CD4-positive, CD25-positive, alpha-beta regulatory T cell (primary cell): ENCODE measurements around the gene ZXDC. TPM values are rescaled to one million over a fixed set of nuclear protein-coding genes. Genes with fewer than 3 reads are reported as not detected.

Source experiments
- ATAC-seq, 2 donors: fragments of 150-1000 bp; cut with Tn5 transposase; one replicate each; pipeline ENCODE4 v1.10.0; 2021; ENCODE audit warnings: low read depth in 2 of 2, moderate number of reproducible peaks in 2 of 2, moderate library complexity in 1 of 2
- DNase-seq, 3 donors: peaks; one replicate each; pipeline versions ENCODE4 v3.0.0 to v3.0.0-alpha.2; 2012 to 2022; ENCODE audit warnings: mixed read lengths in 1 of 3
- H3K27ac ChIP-seq: one replicate; pipeline ENCODE4 v1.7.0; 2013; ENCODE audit warnings: mild to moderate bottlenecking, low read length; ENCODE audit not compliant: insufficient read depth, poor library complexity, severe bottlenecking
- H3K27me3 ChIP-seq: one replicate; pipeline ENCODE4 v1.7.0; 2013; ENCODE audit warnings: low read length; ENCODE audit not compliant: control insufficient read depth, insufficient read depth
- H3K36me3 ChIP-seq: one replicate; pipeline ENCODE4 v1.7.0; 2013; ENCODE audit warnings: mild to moderate bottlenecking, low read length, moderate library complexity; ENCODE audit not compliant: control insufficient read depth, insufficient read depth
- H3K4me1 ChIP-seq: 2 replicates; pipeline ENCODE4 v1.7.0; 2013; ENCODE audit warnings: mild to moderate bottlenecking, low read length; ENCODE audit not compliant: insufficient read depth, control insufficient read depth, poor library complexity, severe bottlenecking
- H3K4me3 ChIP-seq: one replicate; pipeline ENCODE4 v1.7.0; 2013; ENCODE audit warnings: low read depth, mild to moderate bottlenecking, low read length, moderate library complexity
- H3K9me3 ChIP-seq, 2 experiments: 1 replicate in 1 of 2; 2 replicates in 1 of 2; pipeline ENCODE4 v1.7.0; 2013; ENCODE audit warnings: low read length in 2 of 2, mild to moderate bottlenecking in 1 of 2, moderate library complexity in 1 of 2; ENCODE audit not compliant: control insufficient read depth in 2 of 2
- H3K27ac Mint-ChIP-seq, 3 donors: one replicate each; pipeline ENCODE4 v1.8.0; 2020 to 2022; ENCODE audit warnings: mild to moderate bottlenecking in 3 of 3, mixed read lengths in 3 of 3, moderate library complexity in 2 of 3
- H3K27me3 Mint-ChIP-seq: one replicate; pipeline ENCODE4 v1.8.0; 2022; ENCODE audit warnings: mild to moderate bottlenecking, mixed read lengths
- H3K36me3 Mint-ChIP-seq: one replicate; pipeline ENCODE4 v1.8.0; 2020; ENCODE audit warnings: mixed read lengths
- H3K4me1 Mint-ChIP-seq, 4 donors: one replicate each; pipeline ENCODE4 v1.8.0; 2020 to 2022; ENCODE audit warnings: mixed read lengths in 4 of 4, mild to moderate bottlenecking in 1 of 4
- H3K4me3 Mint-ChIP-seq, 4 donors: one replicate each; pipeline ENCODE4 v1.8.0; 2020 to 2022; ENCODE audit warnings: mild to moderate bottlenecking in 4 of 4, mixed read lengths in 4 of 4, moderate library complexity in 3 of 4
- H3K9me3 Mint-ChIP-seq, 7 donors: one replicate each; pipeline ENCODE4 v1.8.0; 2020 to 2022; ENCODE audit warnings: mixed read lengths in 7 of 7, mild to moderate bottlenecking in 3 of 7, moderate library complexity in 2 of 7
- polyA plus RNA-seq, 4 donors: library from polyadenylated mRNA; unstranded; fragments of 300-500 nt; fragmentation: Illumina TruSeq; gene quantifications; one replicate each; pipeline ENCODE4 v1.2.3, GENCODE V29; 2021
- total RNA-seq: library from RNA; stranded (reverse); gene quantifications from one replicate; pipeline ENCODE4 v1.2.3, GENCODE V29; 2022

Gene ZXDC
- total and polyA plus RNA-seq, 5 donors from 2014 or later: 11.4 to 59.8 (median 12.4) TPM

DNA sequence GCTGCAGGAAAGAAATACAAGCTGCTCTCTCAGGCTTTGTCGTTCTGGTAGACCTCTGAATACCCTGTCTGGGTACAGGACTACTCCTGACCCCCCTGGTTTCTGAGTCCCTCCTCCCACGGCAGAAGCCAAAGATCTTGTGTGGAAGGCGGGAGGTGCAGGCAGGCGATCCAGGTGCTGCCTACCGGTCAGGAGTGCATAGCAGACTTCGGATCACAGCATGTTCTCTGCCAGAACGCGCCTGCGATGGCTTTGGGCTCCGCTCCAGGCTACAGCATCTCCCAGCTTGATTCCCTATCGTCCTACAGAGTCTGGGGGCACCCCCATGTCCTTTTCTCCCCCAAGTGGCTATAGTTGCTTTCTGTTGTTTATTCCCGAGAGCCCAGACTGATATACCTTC is 83.4 kb downstream of the ZXDC start:
- ATAC-seq (no peak), DNase-seq (no peak)
- Histone ChIP-seq H3K4me1 (no peaks in the 10 kb centered on the region), H3K27ac (no peak overlapping the region), H3K9me3 (no peaks in the 10 kb centered on the region), H3K36me3 (no peaks in the 10 kb centered on the region), H3K4me3 (no peak overlapping the region), H3K27me3 (peaks cover 4% of the 10 kb centered on the region)
- H3K4me1 Mint-ChIP-seq: peaks cover 0 to 7% (median 2%) of the 10 kb centered on the region in 4 donors
- H3K36me3 Mint-ChIP-seq: no peaks in the 10 kb centered on the region
- no peak overlapping the region for H3K27ac Mint-ChIP-seq
- H3K9me3 Mint-ChIP-seq: peaks cover 0 to 3% (median 0%) of the 10 kb centered on the region in 7 donors
- no peak overlapping the region for H3K4me3 Mint-ChIP-seq
- peaks cover 36% of the 10 kb centered on the region for H3K27me3 Mint-ChIP-seq

DNA sequence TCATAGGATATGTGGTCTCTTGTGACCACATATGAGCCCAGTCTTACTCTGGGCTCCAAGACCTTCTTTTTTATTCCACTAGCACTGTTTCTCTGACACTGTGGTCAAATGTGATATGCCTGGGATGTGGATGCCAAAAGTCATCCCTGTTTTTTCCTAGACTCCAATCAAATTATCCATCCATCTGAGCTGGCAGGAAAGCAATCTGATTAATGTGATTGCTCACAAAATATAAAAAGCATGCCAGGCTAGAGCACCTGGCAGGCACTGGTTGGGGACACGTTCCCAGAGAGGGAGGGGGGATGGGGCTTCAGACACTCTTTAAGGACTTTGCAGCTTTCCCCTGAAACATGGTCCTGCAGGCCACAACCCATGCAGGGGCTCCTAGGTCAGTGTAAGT is 84.1 kb downstream of the ZXDC start:
- Histone ChIP-seq H3K36me3 (no peaks in the 10 kb centered on the region), H3K27me3 (peaks cover 4% of the 10 kb centered on the region), H3K27ac (no peak overlapping the region), H3K4me1 (no peaks in the 10 kb centered on the region), H3K9me3 (no peaks in the 10 kb centered on the region), H3K4me3 (no peak overlapping the region)
- H3K27ac Mint-ChIP-seq: no peak overlapping the region
- DNase-seq (no peak), ATAC-seq (no peak)
- H3K27me3 Mint-ChIP-seq: peaks cover 31% of the 10 kb centered on the region
- peaks cover 0 to 7% (median 2%) of the 10 kb centered on the region in 4 donors for H3K4me1 Mint-ChIP-seq
- H3K36me3 Mint-ChIP-seq: no peaks in the 10 kb centered on the region
- H3K9me3 Mint-ChIP-seq: peaks cover 0 to 3% (median 0%) of the 10 kb centered on the region in 7 donors
- H3K4me3 Mint-ChIP-seq: no peak overlapping the region

DNA sequence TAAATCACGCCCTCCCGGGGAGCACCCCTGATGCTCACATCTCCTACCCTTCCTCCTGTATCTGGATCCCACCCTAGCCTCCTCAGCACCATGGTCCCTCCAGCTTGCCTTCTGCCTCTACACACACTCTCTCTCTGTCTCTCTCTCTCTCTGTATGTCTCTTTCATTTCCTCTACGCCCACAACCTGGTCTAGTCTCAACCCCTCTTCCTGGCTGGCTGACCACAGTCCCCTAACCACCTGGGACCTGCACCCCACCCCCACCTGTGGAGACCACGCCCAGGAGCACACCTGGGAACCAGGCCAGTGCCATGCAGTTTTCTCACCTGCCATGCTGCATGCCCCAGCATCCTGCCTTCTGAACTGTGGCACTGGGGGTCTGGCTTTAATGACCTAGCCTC is 84.9 kb downstream of the ZXDC start:
- Histone ChIP-seq H3K4me1 (no peaks in the 10 kb centered on the region), H3K27ac (no peak overlapping the region), H3K4me3 (no peak overlapping the region), H3K27me3 (peaks cover 4% of the 10 kb centered on the region), H3K9me3 (no peaks in the 10 kb centered on the region), H3K36me3 (no peaks in the 10 kb centered on the region)
- Mint-ChIP-seq H3K4me1 (peaks cover 0 to 7% (median 2%) of the 10 kb centered on the region in 4 donors), H3K4me3 (no peak overlapping the region), H3K27me3 (peaks cover 31% of the 10 kb centered on the region), H3K9me3 (peaks cover 0 to 5% (median 0%) of the 10 kb centered on the region in 7 donors), H3K27ac (no peak overlapping the region), H3K36me3 (no peaks in the 10 kb centered on the region)
- no peak for DNase-seq
- no peak for ATAC-seq

DNA sequence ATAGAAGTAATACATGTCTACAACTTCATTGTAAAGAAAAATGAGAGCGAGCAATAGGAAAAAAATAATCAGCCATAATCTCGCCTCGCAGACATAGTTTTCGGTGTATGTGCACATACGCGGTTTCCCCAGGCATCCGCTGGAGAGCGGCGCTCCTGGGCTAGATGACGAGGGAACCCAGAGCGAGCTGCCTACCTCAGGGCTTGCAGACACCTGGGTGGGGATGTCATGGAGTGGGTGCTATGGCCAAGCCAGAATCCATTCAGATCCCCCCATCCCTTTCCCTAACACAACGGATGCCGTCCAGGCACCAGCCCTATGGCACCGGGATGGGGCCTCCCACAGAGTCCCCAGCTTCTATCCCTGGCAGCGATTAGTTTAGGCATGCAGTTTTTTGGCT is 85.5 kb downstream of the ZXDC start:
- no peaks in the 10 kb centered on the region for H3K9me3 ChIP-seq
- H3K27ac Mint-ChIP-seq: no peak overlapping the region
- no peaks in the 10 kb centered on the region for H3K36me3 Mint-ChIP-seq
- no peaks in the 10 kb centered on the region for H3K36me3 ChIP-seq
- no peak overlapping the region for H3K4me3 ChIP-seq
- no peak overlapping the region for H3K4me3 Mint-ChIP-seq
- DNase-seq (no peak), ATAC-seq (no peak)
- peaks cover 4% of the 10 kb centered on the region for H3K27me3 ChIP-seq
- peaks cover 31% of the 10 kb centered on the region for H3K27me3 Mint-ChIP-seq
- peaks cover 0 to 7% (median 2%) of the 10 kb centered on the region in 4 donors for H3K4me1 Mint-ChIP-seq
- H3K9me3 Mint-ChIP-seq: peaks cover 0 to 5% (median 0%) of the 10 kb centered on the region in 7 donors
- no peak overlapping the region for H3K27ac ChIP-seq
- no peaks in the 10 kb centered on the region for H3K4me1 ChIP-seq

DNA sequence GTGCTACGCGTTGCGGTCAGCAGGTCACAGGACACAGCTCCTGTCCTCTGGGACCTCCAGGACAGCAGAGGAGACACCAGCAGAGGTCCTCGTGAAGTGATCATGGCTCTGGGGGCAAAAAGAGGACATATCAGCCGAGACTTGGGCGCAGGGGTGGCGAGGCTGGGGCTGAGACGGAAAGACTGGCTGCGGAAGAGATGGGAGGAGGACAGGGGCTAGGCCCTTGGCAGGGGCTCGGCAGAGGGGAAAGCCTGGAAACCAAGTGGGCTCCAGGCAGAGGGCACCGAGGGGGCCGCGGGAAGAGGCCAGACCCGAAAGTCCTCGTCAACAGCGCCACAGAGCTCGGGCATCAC is 85.9 kb downstream of the ZXDC start:
- no peak overlapping the region for H3K27ac Mint-ChIP-seq
- no peak overlapping the region for H3K27ac ChIP-seq
- H3K36me3 Mint-ChIP-seq: no peaks in the 10 kb centered on the region
- DNase-seq: no peak
- H3K36me3 ChIP-seq: no peaks in the 10 kb centered on the region
- peaks cover 4% of the 10 kb centered on the region for H3K27me3 ChIP-seq
- no peak for ATAC-seq
- H3K4me1 Mint-ChIP-seq: peaks cover 0 to 7% (median 2%) of the 10 kb centered on the region in 4 donors
- H3K4me3 ChIP-seq: no peak overlapping the region
- no peak overlapping the region for H3K4me3 Mint-ChIP-seq
- H3K9me3 ChIP-seq: no peaks in the 10 kb centered on the region
- H3K9me3 Mint-ChIP-seq: peaks cover 0 to 5% (median 0%) of the 10 kb centered on the region in 7 donors
- peaks cover 31% of the 10 kb centered on the region for H3K27me3 Mint-ChIP-seq
- no peaks in the 10 kb centered on the region for H3K4me1 ChIP-seq

DNA sequence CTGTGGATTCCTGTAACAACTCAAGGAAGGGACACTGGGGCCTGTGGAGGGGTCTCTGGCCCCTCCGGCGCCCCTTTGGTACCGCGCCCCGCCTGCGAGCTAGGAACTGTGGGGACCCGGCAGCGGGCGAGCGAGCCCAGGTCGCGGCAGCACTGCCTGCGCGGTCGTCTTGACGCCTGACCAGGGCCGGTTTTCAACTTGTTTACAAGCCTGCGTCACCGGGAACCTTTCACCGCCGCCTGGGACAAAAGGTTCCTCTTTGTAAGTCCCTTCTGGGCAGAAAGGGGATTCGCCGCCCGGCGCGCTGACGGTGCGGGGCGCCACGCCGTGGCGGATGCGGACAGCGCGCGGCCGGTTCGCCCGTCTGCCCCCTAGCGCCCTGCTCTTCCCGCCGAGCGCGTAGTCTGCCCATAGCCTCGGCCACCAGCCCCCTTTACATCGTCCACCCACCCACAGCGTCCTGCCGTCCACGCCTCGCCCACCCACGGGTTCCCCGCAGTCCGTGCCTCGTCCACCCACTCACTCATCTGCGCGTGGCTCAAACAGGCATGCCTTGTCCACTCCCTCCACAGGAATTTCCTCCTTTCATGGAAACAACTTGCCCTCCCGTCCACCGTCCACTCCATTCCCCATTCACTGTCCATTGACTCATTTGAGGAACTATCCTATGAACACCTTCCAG is 86.4 kb downstream of the ZXDC start:
- Mint-ChIP-seq H3K4me3 (no peak overlapping the region), H3K27me3 (peaks cover 32% of the 10 kb centered on the region), H3K27ac (no peak overlapping the region), H3K4me1 (peaks cover 0 to 7% (median 2%) of the 10 kb centered on the region in 4 donors), H3K36me3 (no peaks in the 10 kb centered on the region), H3K9me3 (peaks cover 0 to 5% (median 0%) of the 10 kb centered on the region in 7 donors)
- Histone ChIP-seq H3K4me3 (no peak overlapping the region), H3K36me3 (no peaks in the 10 kb centered on the region), H3K27ac (no peak overlapping the region), H3K27me3 (peaks cover 4% of the 10 kb centered on the region), H3K9me3 (no peaks in the 10 kb centered on the region), H3K4me1 (no peaks in the 10 kb centered on the region)
- ATAC-seq: no peak
- DNase-seq: peak in 2 of 3 donors; percentile 16 to 40

Other genes starting within 250 kb of the ZXDC start
- not detected for gene KLF15, start 118.5 kb downstream of the ZXDC start, total RNA-seq
- gene KLF15, start 118.5 kb downstream of the ZXDC start, polyA plus RNA-seq: not detected
- gene CFAP100, start 81.0 kb downstream of the ZXDC start, total RNA-seq: not detected
- not detected for gene CFAP100, start 81.0 kb downstream of the ZXDC start, polyA plus RNA-seq
- not detected for gene UROC1, start 41.9 kb upstream of the ZXDC start, total RNA-seq
- gene UROC1, start 41.9 kb upstream of the ZXDC start, polyA plus RNA-seq: not detected
- gene CHST13, start 48.3 kb upstream of the ZXDC start, total RNA-seq: not detected
- not detected for gene CHST13, start 48.3 kb upstream of the ZXDC start, polyA plus RNA-seq
- gene C3orf22, start 83.0 kb upstream of the ZXDC start, total RNA-seq: not detected
- gene C3orf22, start 83.0 kb upstream of the ZXDC start, polyA plus RNA-seq: not detected
- gene TXNRD3, start 179.2 kb upstream of the ZXDC start, total RNA-seq: 0.47 TPM
- under 1 TPM; 0.22 to 0.81 (median 0.66) TPM for gene TXNRD3, start 179.2 kb upstream of the ZXDC start, polyA plus RNA-seq
- 6.6 TPM for gene CHCHD6, start 228.3 kb upstream of the ZXDC start, total RNA-seq
- 10 to 100 TPM in 1 of 4 donors, 1 to 10 TPM in 3; 5.6 to 10.5 (median 8.7) TPM for gene CHCHD6, start 228.3 kb upstream of the ZXDC start, polyA plus RNA-seq